Activated T-helper 17 cell treated with anti-CD3 and anti-CD28 coated beads, Interleukin-2, amount 50 U/mL, for 72 hours (primary cell): Measurements from ENCODE around the gene HOXA13. TPM values are rescaled to one million over a fixed set of nuclear protein-coding genes. Genes with fewer than 3 reads are reported as not detected.

Source experiments
- ATAC-seq: fragments of 150-1000 bp; cut with Tn5 transposase; replicated peaks from 2 replicates; pipeline ENCODE4 v1.10.0; 2021; ENCODE audit warnings: mild to moderate bottlenecking, moderate library complexity
- H3K27ac Mint-ChIP-seq: one replicate; pipeline ENCODE4 v1.8.0; 2022; ENCODE audit warnings: mixed read lengths
- H3K27me3 Mint-ChIP-seq: one replicate; pipeline ENCODE4 v1.8.0; 2022; ENCODE audit warnings: mixed read lengths
- H3K36me3 Mint-ChIP-seq: one replicate; pipeline ENCODE4 v1.8.0; 2022; ENCODE audit warnings: low read depth, mild to moderate bottlenecking, mixed read lengths
- H3K4me1 Mint-ChIP-seq: one replicate; pipeline ENCODE4 v1.8.0; 2022; ENCODE audit warnings: mixed read lengths
- H3K4me3 Mint-ChIP-seq: one replicate; pipeline ENCODE4 v1.8.0; 2022; ENCODE audit warnings: mild to moderate bottlenecking, mixed read lengths
- H3K9me3 Mint-ChIP-seq: one replicate; pipeline ENCODE4 v1.8.0; 2022; ENCODE audit warnings: mixed read lengths
- total RNA-seq, 2 donors: library from RNA; stranded (reverse); gene quantifications; one replicate each; pipeline ENCODE4 v1.2.3, GENCODE V29; 2022

Gene HOXA13
- total RNA-seq, 2 donors from 2014 or later = not detected

- no peak for ATAC-seq
- H3K27ac Mint-ChIP-seq = no peak overlapping the region
- H3K36me3 Mint-ChIP-seq = no peaks in the 10 kb centered on the region
- H3K9me3 Mint-ChIP-seq = no peaks in the 10 kb centered on the region
- peaks cover 4% of the 10 kb centered on the region for H3K4me1 Mint-ChIP-seq
- H3K27me3 Mint-ChIP-seq = peaks cover 69% of the 10 kb centered on the region
- H3K4me3 Mint-ChIP-seq = no peak overlapping the region
Observed at GRCh38 chr7:27194686-27195379, 5.1 kb downstream of the HOXA13 start.

GRCh38 chr7:27194002-27194352 is 5.9 kb downstream of the HOXA13 start:
- H3K4me3 Mint-ChIP-seq = peak overlapping the region; percentile 39
- no peaks in the 10 kb centered on the region for H3K9me3 Mint-ChIP-seq
- peaks cover 4% of the 10 kb centered on the region for H3K4me1 Mint-ChIP-seq
- H3K27ac Mint-ChIP-seq = no peak overlapping the region
- ATAC-seq = no peak
- H3K27me3 Mint-ChIP-seq = peaks cover 72% of the 10 kb centered on the region
- H3K36me3 Mint-ChIP-seq = no peaks in the 10 kb centered on the region

DNA sequence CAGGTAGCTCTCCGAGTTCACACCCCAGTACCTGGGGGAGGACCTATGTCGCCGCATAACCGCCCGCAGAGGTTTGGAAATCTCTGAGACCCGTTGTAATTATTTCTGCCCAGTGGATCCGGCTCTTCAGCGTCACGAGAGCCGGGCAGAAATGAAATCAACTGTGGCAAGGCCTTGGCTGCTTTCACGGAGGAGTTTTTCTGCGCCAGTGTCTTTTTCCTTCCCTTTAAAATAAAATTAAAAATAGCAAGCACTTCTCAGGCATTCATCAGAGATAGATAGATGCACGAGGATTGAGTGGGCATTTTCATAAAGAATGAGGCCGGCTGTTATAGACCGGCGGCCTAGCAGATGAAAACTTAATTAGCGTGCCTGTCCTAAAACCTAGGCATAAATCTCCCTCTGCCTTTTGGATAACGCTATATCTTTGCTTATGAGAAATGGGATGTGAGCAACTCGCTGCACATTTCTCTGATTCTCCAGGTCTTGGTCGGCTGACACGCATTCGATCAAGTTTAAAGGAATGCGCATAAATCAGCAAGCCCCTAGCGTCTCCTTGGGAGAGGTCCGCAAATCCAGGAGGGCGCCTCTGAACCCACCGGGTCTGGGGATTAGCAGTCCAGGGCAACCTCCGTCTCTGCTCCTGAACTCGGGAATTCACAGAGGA is 6.4 kb downstream of the HOXA13 start:
- no peaks in the 10 kb centered on the region for H3K36me3 Mint-ChIP-seq
- H3K9me3 Mint-ChIP-seq = no peaks in the 10 kb centered on the region
- H3K27me3 Mint-ChIP-seq = peaks cover 71% of the 10 kb centered on the region
- no peak for ATAC-seq
- H3K4me3 Mint-ChIP-seq = peak overlapping the region; percentile 39
- H3K4me1 Mint-ChIP-seq = peaks cover 8% of the 10 kb centered on the region
- H3K27ac Mint-ChIP-seq = no peak overlapping the region

DNA sequence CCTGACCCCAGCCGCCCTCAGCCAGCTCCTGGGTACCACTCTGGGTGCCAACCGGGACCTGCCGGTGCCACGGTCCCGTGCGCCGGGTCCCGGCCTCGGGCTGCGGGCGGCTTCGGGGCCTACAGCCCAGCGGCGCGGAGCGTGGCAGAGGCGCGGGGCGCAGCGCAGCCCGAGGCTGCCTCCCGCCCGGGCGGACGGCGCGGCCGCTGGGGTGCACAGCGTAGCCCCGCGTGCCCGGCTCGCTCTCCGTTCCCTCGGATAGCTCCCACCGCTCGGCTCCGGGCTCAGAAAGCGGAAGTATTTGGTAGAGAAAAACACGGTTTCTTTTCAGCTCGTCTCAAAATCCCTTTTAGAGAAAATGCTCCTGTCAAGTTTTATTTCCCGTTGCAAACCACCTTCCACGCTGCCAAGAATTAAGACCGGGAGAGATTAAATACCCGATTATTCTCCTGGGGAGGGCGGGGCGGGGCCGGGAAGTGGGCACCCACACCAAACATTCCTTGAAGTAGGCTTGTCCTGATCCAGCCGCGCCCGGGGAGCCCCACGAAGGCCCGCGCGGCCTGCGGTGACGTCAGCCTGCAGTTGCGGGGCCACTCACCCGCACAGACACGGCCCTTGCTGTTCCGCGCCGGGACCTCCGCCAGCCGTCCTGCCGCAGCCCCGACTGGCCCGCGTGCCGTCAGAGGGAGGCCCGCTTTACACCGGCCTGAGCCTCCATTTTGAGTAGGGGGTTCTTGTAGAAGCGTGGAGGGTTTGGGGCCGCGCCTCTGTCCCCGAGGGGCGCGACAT is 7.2 kb downstream of the HOXA13 start:
- H3K27me3 Mint-ChIP-seq = peaks cover 71% of the 10 kb centered on the region
- H3K36me3 Mint-ChIP-seq = peaks cover 6% of the 10 kb centered on the region
- H3K9me3 Mint-ChIP-seq = no peaks in the 10 kb centered on the region
- H3K4me3 Mint-ChIP-seq = peak overlapping the region; percentile 39
- H3K27ac Mint-ChIP-seq = no peak overlapping the region
- ATAC-seq = peak; percentile 28
- peaks cover 6% of the 10 kb centered on the region for H3K4me1 Mint-ChIP-seq

DNA sequence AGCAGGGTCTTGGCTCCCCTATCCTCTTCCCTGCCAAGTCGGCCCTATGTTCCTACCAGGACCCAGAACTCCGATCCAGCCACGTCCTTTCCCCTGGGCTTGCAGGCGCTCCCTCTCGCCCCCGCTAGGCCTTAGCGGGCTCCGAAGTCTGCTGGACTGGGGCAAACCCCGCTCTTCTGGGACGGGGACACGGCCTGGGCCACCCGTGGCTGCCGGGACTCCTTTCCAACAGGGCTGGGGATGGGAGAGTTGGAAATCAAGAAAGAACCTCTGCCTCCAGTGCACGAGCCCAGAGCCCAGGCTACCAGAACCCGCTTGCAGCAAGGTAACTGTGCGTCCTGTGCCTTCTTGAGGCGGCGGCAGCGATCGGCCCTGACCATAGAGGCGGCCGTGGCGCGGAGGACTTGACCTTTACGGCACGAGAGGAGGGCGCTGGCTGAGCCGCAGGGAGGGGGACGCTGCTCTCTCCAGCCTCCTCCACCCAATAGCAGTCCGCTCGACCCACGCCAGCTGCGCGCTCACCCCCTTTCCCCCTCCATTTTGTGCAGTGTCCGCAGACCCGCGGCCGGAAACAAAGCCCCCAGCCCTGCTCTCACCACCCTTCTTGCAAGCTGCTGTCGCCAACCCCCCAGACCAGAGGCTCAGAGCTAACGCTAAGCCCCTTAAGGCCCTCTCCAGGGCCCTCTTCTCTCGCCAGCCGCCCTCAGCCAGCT is 7.9 kb downstream of the HOXA13 start:
- peak overlapping the region; percentile 39 for H3K4me3 Mint-ChIP-seq
- ATAC-seq = no peak
- peaks cover 6% of the 10 kb centered on the region for H3K4me1 Mint-ChIP-seq
- H3K27ac Mint-ChIP-seq = no peak overlapping the region
- peaks cover 70% of the 10 kb centered on the region for H3K27me3 Mint-ChIP-seq
- H3K36me3 Mint-ChIP-seq = peaks cover 7% of the 10 kb centered on the region
- no peaks in the 10 kb centered on the region for H3K9me3 Mint-ChIP-seq

DNA sequence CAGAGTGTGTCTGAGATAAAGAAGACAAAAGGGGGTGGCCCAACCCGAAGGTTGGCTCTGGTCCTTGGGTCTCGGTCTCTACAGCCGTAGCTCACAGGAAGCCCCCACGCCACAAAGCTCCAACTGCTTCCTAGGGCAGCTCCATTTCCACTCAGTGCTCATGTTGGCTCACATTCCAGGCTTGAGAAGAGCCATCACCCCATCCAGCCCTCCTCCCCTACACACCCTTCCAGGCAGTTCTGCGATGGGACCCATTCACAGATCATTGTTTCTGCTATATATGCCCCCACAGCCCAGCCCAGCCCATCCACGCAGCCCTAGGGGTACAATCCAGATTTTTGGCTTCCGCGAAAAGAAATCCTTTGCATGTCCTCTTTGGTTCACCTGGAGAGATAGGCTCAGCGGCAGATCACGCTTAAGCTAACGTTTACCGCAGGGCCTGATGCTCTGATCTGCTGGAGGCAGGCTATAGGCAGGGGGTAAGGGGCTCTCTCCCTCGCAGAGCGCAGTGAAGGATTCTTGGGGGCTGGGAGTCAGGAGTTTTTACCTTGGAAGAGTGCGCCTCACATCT is 8.6 kb downstream of the HOXA13 start:
- peak overlapping the region; percentile 39 for H3K4me3 Mint-ChIP-seq
- ATAC-seq = no peak
- peaks cover 6% of the 10 kb centered on the region for H3K4me1 Mint-ChIP-seq

GRCh38 chr7:27189997-27190748 is 9.7 kb downstream of the HOXA13 start:
- Mint-ChIP-seq H3K4me1 (peaks cover 11% of the 10 kb centered on the region), H3K27ac (no peak overlapping the region), H3K27me3 (peaks cover 72% of the 10 kb centered on the region), H3K9me3 (no peaks in the 10 kb centered on the region), H3K4me3 (peak overlapping the region; percentile 73), H3K36me3 (peaks cover 17% of the 10 kb centered on the region)
- no peak for ATAC-seq

More for the DNA sequence above, 8.6 kb downstream of the HOXA13 start:
- Mint-ChIP-seq H3K9me3 (no peaks in the 10 kb centered on the region), H3K36me3 (peaks cover 8% of the 10 kb centered on the region), H3K27ac (no peak overlapping the region), H3K27me3 (peaks cover 70% of the 10 kb centered on the region)

DNA sequence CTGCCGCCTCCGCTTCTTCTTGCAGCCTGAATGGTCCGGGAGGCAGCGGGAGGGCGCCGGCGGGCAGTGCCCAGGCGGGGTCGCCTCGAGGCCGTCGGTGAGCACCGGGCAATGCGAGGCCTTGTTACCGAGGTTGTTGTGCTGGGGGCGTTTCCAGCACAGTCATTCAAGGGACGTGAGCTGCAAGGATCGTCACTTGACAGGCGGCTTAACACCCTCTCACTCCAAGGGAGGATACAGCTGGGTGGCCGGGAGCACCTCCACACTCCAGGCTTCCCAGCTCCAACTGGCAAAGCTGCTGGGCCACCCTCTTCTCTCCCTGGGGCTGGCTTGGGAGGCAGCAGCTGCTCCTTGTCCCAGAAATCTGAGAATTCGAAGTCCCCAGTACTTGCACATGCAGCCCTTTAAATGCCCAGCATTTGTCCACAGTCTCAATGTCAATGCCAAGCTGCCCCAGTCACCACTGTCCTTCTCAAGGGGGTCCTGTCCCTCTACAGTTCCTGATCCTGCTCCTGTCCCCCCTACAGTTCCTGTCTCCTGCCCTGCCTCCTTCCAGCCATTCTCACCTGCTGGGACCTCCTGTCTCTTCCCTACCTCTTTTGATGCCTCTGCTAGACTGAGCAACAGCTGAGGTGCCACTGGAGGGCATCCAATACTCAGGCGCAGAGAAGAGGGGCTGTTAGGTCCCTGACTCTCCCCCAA is 10.4 kb downstream of the HOXA13 start:
- peaks cover 24% of the 10 kb centered on the region for H3K36me3 Mint-ChIP-seq
- H3K27me3 Mint-ChIP-seq = peaks cover 71% of the 10 kb centered on the region
- H3K27ac Mint-ChIP-seq = no peak overlapping the region
- no peaks in the 10 kb centered on the region for H3K9me3 Mint-ChIP-seq
- ATAC-seq = no peak
- peak overlapping the region; percentile 73 for H3K4me3 Mint-ChIP-seq
- H3K4me1 Mint-ChIP-seq = peaks cover 16% of the 10 kb centered on the region

- Mint-ChIP-seq H3K27me3 (peaks cover 63% of the 10 kb centered on the region), H3K9me3 (no peaks in the 10 kb centered on the region), H3K4me3 (peak overlapping the region; percentile 73), H3K27ac (peak overlapping the region; percentile 48), H3K36me3 (peaks cover 24% of the 10 kb centered on the region), H3K4me1 (peaks cover 16% of the 10 kb centered on the region)
- no peak for ATAC-seq
Observed at GRCh38 chr7:27188386-27189294, 11.3 kb downstream of the HOXA13 start.

- ATAC-seq = no peak
- H3K27ac Mint-ChIP-seq = no peak overlapping the region
- peaks cover 16% of the 10 kb centered on the region for H3K4me1 Mint-ChIP-seq
- H3K27me3 Mint-ChIP-seq = peaks cover 64% of the 10 kb centered on the region
- H3K36me3 Mint-ChIP-seq = peaks cover 24% of the 10 kb centered on the region
- H3K4me3 Mint-ChIP-seq = peak overlapping the region; percentile 73
- H3K9me3 Mint-ChIP-seq = no peaks in the 10 kb centered on the region
Observed at GRCh38 chr7:27187475-27188385, 12.2 kb downstream of the HOXA13 start.

DNA sequence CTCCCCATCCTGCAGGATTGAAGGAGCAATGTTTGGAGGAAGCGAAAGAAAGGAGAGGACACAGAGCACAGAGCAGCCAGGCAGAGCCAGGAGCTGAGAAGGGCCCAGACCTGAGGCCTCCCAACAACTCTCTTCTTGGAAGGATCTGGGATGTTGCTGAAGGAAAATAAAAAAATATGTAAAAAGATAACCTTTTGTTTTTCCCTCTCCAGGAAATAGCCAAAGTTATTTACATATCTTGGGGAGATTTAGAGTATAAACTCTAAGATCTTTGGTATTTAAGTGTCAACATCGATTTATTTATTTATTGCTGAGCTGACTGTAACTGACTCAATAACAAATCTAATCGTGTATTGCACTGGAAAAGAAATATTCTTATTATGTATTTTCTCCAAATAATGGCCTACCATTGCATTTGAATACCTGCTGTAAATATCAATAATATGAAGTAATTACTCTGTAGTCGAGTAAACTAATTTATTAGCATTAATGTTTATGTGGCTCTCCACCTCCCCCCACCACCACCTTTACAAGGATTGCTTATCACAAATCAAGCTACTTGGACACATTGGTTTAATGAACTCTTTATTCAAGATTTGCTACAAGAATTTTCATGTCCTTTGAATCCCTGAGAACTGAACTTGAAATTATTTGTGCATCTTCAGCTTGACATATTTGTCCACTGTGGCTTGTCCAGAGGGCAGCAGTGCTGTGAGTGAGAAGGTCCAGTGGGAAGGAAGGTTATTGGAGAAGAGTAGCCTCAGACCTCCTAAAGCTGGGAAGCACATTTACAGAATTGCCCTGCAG is 13.0 kb downstream of the HOXA13 start:
- peaks cover 24% of the 10 kb centered on the region for H3K36me3 Mint-ChIP-seq
- H3K27ac Mint-ChIP-seq = no peak overlapping the region
- H3K27me3 Mint-ChIP-seq = peaks cover 66% of the 10 kb centered on the region
- H3K4me3 Mint-ChIP-seq = no peak overlapping the region
- H3K9me3 Mint-ChIP-seq = no peaks in the 10 kb centered on the region
- ATAC-seq = no peak
- H3K4me1 Mint-ChIP-seq = peaks cover 16% of the 10 kb centered on the region
